ENCODE measurements around the gene MLEC.

The MLEC gene

DNA sequence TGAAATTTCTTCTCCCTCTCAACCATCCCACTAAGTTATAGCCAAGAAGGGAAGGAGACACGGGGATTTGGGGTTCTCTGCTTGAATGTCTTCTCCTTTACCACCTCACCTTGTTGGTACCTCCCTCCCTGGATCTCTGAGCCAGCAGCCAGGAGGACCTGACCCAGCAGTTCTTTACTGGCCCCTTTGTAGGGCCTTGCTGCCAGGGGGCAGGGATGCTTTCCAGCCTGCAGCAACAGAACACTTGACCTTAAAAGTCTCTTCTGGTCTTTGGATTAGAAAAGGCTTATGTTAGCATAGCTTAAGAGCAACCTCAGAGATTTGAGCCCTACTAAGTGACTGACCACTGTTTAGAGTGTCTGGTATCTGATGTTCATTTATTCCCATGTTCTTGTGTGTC, 10.4 kb downstream of the MLEC start:
- DNase-seq: no peak

DNA sequence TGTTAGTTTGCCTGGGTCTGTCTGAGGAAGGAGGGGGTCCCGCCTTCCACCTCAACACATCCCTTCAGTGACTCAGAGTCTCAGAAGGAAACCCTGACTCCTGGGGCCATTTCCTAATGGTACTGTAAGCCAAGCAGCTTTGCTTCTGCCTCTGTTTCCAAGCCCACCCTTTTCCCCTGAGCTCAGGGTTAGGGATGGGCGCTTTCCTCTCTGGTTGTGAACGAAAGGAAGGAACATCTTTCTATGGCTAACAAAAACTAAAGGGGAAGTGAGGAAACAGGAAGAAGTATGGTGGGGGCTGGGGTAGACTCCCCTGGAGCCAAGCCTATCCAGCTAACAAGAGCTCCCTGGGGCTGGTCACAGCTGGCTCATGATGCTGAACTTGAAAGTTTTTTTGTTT, 11.7 kb downstream of the MLEC start:
- DNase-seq: no peak

DNA sequence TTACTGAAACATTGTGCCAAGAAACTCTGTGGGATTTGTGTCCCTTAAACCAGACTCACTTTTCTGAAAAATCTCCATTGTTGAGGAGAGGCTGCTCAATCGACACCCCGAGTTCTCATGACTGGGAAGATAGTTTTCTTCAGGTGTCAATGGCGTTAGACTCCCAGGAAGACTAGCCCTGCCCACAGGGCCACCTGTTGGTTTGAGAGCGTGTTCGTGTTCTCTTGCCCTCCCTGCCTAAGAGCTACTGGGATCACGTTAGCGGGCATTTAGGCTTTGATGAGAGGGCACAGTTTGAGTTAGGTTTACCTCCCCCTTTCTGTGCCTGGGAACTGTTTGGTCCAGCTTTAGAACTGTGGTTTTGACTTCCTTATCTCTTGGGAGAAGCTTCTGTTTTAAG, 12.6 kb downstream of the MLEC start:
- no peak for DNase-seq

DNA sequence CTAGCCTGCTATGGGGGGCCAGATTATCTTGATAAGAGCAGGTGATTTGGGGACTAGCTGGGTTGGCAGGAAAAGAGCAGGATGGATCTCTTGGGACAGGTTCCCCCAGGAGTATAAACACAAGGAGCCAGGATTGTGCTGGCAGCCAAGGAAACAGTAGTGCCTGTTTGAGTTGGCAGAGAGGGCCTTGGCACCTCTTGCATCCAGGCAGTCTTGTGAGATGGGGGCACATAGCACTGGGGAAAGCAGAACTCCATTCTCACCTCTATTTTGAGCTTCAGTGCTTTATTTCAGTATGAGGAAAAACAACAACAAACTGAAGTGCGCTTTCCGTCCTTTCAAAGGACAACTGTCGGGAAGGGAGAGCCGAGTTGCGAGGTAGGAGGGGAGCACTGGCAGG, 13.9 kb downstream of the MLEC start:
- no peak for DNase-seq

- no peak for DNase-seq
These were observed 15.7 kb downstream of the MLEC start for GRCh38 chr12:120702637-120703036.

GRCh38 chr12:120703311-120703942, 16.5 kb downstream of the MLEC start:
- no peak for DNase-seq

GRCh38 chr12:120705618-120706017, 18.7 kb downstream of the MLEC start:
- DNase-seq: no peak

- DNase-seq: no peak
These were observed 19.1 kb downstream of the MLEC start for GRCh38 chr12:120706029-120706428.

- no peak for DNase-seq
These were observed 21.7 kb downstream of the MLEC start for GRCh38 chr12:120708651-120709050.

DNA sequence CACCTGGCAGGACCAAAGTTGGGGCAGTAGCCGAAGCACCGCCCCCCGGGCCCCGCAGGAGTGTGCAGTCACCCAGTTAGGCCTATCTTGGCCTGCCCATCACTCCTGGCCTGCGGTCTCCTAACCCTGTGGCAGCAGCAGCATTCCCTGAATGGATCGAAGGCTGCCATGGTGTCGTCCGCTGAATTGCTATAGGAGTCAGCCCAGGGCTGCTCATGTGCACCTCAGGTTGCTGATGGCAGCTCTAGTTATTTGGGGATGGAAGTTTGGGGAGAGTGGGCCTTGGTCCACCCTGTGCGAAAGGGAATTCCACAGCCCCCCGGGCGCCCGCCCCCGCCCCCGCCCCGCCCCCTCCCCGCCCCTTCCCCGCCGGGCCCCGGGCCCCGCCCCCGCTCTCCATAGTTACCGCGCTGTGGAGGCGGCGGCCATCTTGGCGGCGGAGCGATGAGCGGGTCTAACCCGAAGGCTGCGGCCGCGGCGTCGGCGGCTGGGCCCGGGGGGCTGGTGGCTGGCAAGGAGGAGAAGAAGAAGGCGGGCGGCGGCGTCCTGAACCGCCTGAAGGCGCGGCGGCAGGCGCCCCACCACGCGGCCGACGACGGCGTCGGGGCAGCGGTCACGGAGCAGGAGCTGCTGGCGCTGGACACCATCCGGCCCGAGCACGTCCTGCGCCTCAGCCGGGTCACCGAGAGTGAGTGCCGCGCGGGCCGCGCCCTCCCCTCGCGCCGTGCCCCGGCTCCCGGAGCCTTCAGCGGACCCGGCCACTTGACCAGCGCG, 23.3 kb downstream of the MLEC start, which contains the start of gene UNC119B:
TSS of gene UNC119B (plus strand) at position 428 of the 774 bp plus-strand sequence. CDS start at position 445, 17 bp downstream.
- DNase-seq: no peak

GRCh38 chr12:120710805-120711296, 23.9 kb downstream of the MLEC start:
- no peak for DNase-seq

GRCh38 chr12:120711411-120711810, 24.5 kb downstream of the MLEC start:
- no peak for DNase-seq

GRCh38 chr12:120712610-120713009, 25.7 kb downstream of the MLEC start:
- no peak for DNase-seq

GRCh38 chr12:120713861-120714482, 27.0 kb downstream of the MLEC start:
- DNase-seq: no peak

- no peak for DNase-seq
These were observed 31.1 kb downstream of the MLEC start for GRCh38 chr12:120718055-120718454.

DNA sequence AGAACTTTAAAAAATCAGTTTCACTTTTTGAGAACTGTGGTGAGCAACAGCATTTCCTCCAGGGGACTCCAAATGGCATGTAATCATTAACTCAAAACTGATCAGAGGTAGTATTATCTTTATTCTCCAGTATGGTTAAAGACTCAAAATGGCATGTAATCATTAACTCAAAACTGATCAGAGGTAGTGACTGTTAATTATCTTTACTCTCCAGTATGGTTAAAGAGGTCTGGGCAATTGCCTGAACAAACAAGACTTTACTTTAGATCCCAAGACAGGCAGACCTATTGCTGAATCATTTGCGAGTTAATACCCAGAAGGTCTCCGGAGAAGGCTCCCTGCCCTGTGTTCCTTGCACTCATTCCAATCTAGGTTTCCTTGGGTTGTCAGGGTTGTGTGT, 32.1 kb downstream of the MLEC start:
- no peak for DNase-seq

DNA sequence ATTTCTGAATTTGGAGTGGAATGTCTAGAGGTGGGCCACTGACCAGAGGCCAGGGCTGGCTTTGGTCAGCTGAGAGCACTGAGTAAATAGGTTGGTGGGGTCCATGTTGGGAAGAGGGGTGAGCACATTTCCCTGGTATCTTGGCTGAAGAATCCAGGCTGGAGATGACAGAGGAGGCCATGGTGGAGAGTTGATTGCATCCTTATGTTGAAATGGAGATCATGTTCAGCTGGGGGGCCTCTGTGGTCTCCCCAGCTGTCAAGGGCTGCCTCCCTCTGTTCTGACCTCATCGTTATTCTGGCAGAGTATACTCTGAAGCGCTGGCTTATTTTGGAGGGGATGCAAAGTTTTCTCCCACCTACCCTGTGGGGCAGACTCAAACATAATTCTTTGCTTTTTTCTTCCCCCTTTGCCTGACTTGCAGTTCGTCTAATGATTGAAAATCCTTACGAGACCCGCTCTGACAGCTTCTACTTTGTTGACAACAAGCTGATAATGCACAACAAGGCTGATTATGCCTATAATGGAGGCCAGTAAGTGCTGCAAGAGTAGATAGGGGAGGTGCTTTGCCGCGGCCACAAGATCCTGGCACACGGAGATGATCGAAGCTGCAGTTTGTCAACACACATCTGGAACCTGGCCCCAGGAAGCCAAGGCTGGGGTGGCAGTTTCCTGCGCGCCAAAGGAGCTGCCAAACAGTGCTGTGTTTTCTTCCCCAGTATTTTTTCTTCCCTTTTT, 32.7 kb downstream of the MLEC start:
- DNase-seq: no peak

DNA sequence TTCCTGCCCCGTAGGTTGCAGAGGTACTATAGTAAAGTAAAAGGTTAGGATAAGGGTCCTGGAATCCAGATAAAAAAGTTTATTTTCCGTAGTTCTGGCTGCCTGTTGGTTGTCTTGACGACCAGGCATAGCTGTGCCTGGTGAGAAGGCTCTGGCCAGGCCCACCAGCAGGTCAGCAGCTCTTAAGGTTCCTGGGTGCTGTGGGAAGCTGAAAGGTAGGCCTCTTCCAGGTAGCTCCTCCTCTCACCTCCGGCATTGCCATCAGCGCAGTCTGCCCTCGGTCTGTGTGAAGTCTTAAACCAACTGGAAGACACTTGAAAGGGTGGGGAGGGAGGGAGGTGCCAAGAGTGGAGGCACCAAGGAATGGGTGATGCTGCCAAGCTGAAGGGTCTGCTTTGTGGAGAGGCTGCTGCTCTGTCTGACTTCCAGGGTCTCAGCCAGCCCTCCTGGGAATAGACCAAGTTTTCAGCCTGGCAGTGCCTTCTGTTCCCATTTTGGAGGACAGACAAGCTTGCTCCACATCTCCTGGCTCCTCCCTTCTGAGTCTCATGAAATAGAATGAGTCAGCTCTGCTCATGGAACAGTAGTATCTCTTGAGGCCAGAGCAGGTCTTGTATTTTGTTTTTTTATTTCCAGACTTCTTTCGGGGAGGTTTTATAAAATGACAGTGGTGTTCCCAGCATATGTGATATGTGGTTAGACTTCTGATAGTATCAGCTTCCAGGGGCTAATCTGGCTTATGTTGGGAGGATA, 33.5 kb downstream of the MLEC start:
- DNase-seq: no peak

DNA sequence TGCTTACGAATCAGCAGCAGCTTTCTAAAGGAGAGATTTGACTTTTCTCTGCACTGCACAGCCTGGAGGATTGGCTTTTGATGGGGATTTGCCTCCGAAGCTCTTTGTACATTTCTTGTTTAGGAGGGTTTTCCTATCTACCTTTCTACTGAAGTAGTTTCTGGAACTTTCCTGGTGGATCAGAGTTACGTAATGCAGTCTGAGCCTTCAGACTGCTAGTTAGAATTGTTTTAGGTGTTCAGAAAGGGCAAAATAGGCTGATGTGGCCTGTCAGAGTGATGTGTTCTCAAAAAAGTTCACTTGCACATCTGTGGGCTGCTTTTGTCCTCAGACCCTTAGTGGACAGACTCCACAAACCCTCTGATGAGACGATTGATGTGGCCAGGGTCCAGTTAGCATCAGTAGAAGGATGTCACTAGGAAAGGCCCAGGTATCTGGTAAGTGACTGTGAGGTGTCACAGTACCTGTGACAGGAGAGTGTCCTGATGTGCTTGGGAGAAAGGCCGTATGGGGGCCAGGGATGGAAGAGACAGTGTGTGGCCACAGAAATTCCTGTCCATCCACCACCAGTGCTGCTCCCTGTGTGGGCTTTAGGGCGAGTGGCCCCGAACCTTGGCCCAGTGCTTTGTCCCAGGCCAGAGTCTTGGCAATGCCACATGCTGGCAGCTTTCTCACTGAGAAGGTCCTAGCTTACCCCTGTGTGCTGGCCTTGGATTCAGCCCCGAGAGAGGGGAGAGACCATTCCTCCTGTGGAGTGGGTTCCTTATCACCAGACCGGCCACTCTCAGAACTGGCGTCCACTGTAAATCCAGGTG, 34.2 kb downstream of the MLEC start:
- DNase-seq: no peak

DNA sequence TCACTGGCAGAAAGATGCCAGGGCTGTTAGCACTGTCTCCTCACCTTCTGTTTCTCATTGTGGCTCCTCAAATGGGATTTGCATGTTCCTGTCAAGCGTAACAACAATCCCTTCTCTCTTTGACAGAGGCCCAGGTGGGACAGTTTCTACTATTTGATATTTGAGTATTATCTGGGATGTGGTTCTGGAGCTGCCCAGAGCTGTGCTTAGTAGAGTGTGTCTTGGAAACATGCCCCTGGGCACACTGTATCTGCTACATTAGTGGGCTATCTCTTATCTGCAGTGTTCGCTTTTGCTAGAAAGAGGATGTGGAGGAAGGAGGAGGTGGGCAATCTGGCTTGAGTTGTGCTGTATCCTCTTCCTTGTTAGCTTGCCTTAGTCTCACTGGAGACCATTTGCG, 34.9 kb downstream of the MLEC start:
- no peak for DNase-seq

DNA sequence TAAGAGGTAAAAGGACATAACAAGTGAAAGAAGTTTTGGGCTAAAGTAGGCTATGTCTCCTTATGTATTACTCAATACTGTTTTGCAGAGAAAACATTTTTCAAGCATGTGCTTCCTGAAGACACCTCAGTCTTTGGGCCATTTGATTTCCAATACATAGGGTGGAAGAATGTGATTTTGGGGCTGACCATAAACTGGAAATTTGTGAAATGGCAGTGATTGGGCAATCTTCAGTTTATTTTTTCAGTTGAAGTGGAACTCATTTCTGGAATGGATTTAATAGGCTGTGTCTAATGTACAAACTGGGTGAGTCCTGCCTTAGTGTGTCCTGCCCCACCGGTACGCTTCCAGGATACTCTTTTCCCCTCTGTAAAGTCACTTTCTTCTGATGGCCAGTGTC, 35.8 kb downstream of the MLEC start:
- DNase-seq: no peak

GRCh38 chr12:120724720-120725119, 37.8 kb downstream of the MLEC start:
- DNase-seq: no peak
